NOMO-1 (cell line): Measurements from ENCODE around the gene MLXIP.

Experiments used
- DNase-seq, 2 experiments: peaks; one replicate each; lab custom pipeline; 2025; ENCODE audit not compliant: unreplicated experiment in 2 of 2; lab: John Stamatoyannopoulos, UW

The MLXIP gene

GRCh38 chr12:122141911-122142725 lies 63.6 kb downstream of the MLXIP start:
- no peak for DNase-seq

GRCh38 chr12:122142857-122143256 lies 64.3 kb downstream of the MLXIP start:
- DNase-seq = no peak

- no peak for DNase-seq
Observed at GRCh38 chr12:122144885-122145284, 66.3 kb downstream of the MLXIP start.

- DNase-seq = no peak
Observed at GRCh38 chr12:122145505-122146330, 67.2 kb downstream of the MLXIP start.

GRCh38 chr12:122147514-122148290 lies 69.1 kb downstream of the MLXIP start:
- DNase-seq = no peak

GRCh38 chr12:122148657-122149056 lies 70.1 kb downstream of the MLXIP start:
- no peak for DNase-seq

- DNase-seq = no peak
Observed at GRCh38 chr12:122150127-122150681, 71.6 kb downstream of the MLXIP start.

GRCh38 chr12:122152754-122153153 lies 74.2 kb downstream of the MLXIP start:
- no peak for DNase-seq

GRCh38 chr12:122155705-122156104 lies 77.1 kb downstream of the MLXIP start:
- DNase-seq = no peak

GRCh38 chr12:122158700-122159285 lies 80.2 kb downstream of the MLXIP start:
- DNase-seq = no peak

- DNase-seq = no peak
Observed at GRCh38 chr12:122159882-122160281, 81.3 kb downstream of the MLXIP start.

GRCh38 chr12:122160761-122161160 lies 82.2 kb downstream of the MLXIP start:
- DNase-seq = peak in 1 of 2 experiments; percentile 16

GRCh38 chr12:122161682-122162081 lies 83.1 kb downstream of the MLXIP start:
- DNase-seq = no peak

- DNase-seq = no peak
Observed at GRCh38 chr12:122162976-122163375, 84.4 kb downstream of the MLXIP start.

- no peak for DNase-seq
Observed at GRCh38 chr12:122166422-122167349, 88.1 kb downstream of the MLXIP start.

- DNase-seq = no peak
Observed at GRCh38 chr12:122167356-122167925, 88.9 kb downstream of the MLXIP start.

GRCh38 chr12:122168492-122168891 lies 89.9 kb downstream of the MLXIP start:
- DNase-seq = no peak

GRCh38 chr12:122171399-122171798 lies 92.8 kb downstream of the MLXIP start:
- DNase-seq = no peak
